H1 (cell line): ENCODE results near the gene CHCHD3. TPM values are rescaled to one million over a fixed set of nuclear protein-coding genes. Genes with fewer than 3 reads are reported as not detected.

Experiments used
- CHD1 ChIP-seq: IDR thresholded peaks from 2 replicates; pipeline ENCODE4 v1.6.1; 2012; ENCODE audit warnings: low read depth, low read length, improper control_type of control experiment
- CTBP2 ChIP-seq: IDR thresholded peaks from 2 replicates; pipeline ENCODE4 v1.7.0; 2011; ENCODE audit warnings: borderline replicate concordance, mild to moderate bottlenecking, moderate library complexity, mixed read lengths, low read length; ENCODE audit not compliant: insufficient read depth, insufficient read length
- GTF2F1 ChIP-seq: IDR thresholded peaks from 2 replicates; pipeline ENCODE4 v1.6.1; 2012; ENCODE audit warnings: low read depth, low read length, improper control_type of control experiment, borderline replicate concordance
- polyA plus RNA-seq, 7 experiments: library from polyadenylated mRNA; depleted of rRNA in 3 of 7; stranded (reverse) in 5 of 7; unstranded in 2 of 7; fragments of >200 nt in 5 of 7; fragments of 200-250 nt in 2 of 7; gene quantifications; 1 replicate in 5 of 7; 2 replicates in 1 of 7; 4 replicates in 1 of 7; pipeline versions ENCODE4 v1.2.1 to v1.2.3, GENCODE V29; 2011 to 2013; ENCODE audit warnings: missing spikeins in 2 of 7, mixed read lengths in 2 of 7
- total RNA-seq: library from RNA; stranded (reverse); fragmentation: NEBNext Ultra II Directional; extraction: Animal tissue kit (Norgen Biotek cat#: 25700); gene quantifications from 2 replicates; pipeline ENCODE4 v1.2.1, GENCODE V29; 2021

The CHCHD3 gene
- total and polyA plus RNA-seq, 2 of the 8 experiments (the other 6 are each of a cell fraction or from before 2014, with no cell fraction given), result 42.9 to 137 TPM

- TF ChIP-seq GTF2F1, result no peak
- TF ChIP-seq CTBP2, result no peak
- TF ChIP-seq CHD1, result no peak
These were observed 212.6 kb downstream of the CHCHD3 start (continued) for GRCh38 chr7:132869166-132869861.
